GM21447 (cell line): ENCODE measurements around the gene ZFP91.
A peak's percentile ranks its signal among the peaks of the same experiment; 100 is the strongest.

Experiments
- ATAC-seq: cut with Tn5 transposase; IDR thresholded peaks from one replicate; pipeline ENCODE4 v1.9.1; 2021; ENCODE audit not compliant: unreplicated experiment

The ZFP91 gene

GRCh38 chr11:58628446-58628845, 49.6 kb downstream of the ZFP91 start:
- no peak for ATAC-seq

GRCh38 chr11:58629857-58630256, 51.0 kb downstream of the ZFP91 start:
- no peak for ATAC-seq

DNA sequence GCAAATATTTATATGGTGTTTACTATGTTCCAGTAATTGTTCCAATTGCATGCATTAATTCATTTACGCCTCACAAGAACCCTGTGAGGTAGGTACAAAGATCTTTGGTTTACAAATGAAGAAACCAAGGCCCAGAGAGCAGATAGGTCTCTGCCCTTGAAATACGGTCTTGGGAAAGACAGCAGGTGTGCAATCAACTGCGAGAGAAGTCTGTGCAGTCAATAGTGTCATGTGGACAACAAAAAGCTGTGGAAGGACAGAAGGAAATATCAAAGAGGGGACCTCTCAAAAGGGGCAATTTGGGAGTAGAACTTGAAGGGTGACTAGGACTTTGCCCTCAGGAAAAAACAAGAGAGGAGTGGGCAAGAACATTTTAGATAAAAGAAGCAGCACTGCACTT, 52.5 kb downstream of the ZFP91 start:
- no peak for ATAC-seq

- no peak for ATAC-seq
Observed at GRCh38 chr11:58632510-58632909, 53.6 kb downstream of the ZFP91 start.

DNA sequence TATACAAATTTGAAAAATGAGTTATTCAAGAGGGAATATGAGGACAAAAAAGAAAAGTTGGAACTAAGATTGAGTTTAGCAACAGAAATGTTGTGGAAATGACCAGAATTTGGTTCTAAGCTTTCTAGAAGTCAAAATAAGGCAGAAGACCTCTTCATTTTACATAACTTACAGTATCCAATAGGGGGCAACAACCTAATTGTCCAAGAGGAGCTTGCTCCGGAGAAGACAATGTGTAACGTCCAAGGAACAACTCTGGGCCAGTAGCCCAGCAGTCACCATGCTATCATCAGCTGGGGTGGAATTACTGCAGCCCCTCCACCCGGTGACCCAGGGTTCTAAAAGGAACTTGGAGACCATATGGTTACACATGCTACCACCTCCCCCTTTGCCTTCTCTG, 57.7 kb downstream of the ZFP91 start:
- no peak for ATAC-seq

- ATAC-seq: no peak
Observed at GRCh38 chr11:58637371-58637770, 58.5 kb downstream of the ZFP91 start.

- no peak for ATAC-seq
Observed at GRCh38 chr11:58639103-58639502, 60.2 kb downstream of the ZFP91 start.

DNA sequence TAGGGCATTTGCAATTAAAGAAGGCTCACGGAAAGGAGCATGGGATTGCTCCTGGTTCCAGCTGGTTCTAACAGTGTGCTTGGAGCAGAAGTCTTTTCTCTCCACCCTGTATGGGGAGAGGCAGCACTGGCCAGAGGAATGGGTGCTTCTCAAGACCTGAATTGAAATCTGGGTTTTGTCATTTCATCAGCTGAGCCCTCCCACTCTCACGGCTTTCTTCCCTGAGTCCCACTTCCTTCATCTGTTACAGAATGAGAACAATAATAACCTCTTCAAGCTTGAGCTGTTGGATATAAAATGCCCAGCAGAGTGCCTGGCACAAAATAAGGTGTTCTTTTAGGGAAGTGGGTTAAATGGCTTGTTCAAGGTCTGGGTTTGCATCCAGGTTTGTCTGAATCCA, 60.8 kb downstream of the ZFP91 start:
- no peak for ATAC-seq

- no peak for ATAC-seq
Observed at GRCh38 chr11:58640386-58641023, 61.6 kb downstream of the ZFP91 start.

GRCh38 chr11:58641341-58641740, 62.5 kb downstream of the ZFP91 start:
- no peak for ATAC-seq

DNA sequence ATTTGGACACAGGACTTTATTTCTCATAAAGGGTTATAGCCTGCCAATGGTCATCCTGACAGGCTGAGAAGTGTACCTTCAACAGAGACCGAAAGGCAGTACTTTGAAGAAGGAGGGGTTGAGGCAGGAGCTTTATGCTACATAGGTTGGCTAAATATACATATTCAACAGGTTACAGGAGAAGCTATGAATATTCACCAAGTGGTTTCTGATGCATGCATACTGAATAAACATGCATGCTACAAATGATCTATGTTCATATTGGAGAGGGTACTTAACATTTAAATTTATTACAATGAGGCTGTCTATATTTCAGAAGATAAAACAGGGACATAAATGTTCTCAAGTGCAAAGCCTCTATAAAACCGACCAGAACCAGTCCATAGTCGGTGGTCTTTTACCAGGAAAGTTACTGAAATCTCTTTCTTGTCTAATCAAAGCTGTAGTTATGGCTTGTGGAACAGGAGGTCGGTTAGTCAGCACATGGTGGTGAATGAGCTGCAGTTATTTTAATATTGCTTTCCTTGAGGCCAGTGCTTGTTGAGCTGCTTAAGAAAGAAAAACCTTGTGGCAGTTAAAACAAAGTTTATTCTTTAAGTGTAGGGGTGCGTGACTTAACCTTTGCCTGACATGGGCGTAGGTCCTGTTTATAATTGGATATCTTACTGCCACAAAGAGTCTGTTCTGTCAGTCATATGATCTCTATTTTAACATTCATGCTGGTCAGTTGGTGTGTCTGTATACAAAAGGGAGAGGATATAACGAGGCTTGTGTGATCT, 63.1 kb downstream of the ZFP91 start:
- ATAC-seq: no peak

- ATAC-seq: no peak
Observed at GRCh38 chr11:58645854-58646253, 67.0 kb downstream of the ZFP91 start.

GRCh38 chr11:58647141-58647699, 68.4 kb downstream of the ZFP91 start:
- peak; percentile 90 for ATAC-seq

DNA sequence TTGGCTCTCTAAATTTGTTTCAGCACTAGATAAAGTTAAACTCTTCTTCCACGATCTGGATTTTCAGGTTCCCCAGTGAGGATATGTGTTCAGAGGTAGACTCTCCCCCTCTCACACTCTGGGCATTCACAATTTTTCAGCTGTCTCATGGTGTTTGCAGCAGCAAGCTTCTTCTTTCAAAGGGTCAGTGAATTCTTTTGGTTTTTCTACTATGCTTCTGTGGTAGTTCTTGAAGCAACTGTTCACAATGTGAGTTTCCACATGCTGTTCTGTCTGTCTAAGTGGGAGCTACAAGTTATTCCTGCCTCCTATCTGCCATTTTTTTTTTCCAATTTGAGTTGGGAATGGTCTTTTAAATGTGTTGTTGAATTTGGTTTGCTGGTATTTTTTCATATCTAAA, 69.0 kb downstream of the ZFP91 start:
- no peak for ATAC-seq

GRCh38 chr11:58649623-58650022, 70.8 kb downstream of the ZFP91 start:
- no peak for ATAC-seq

DNA sequence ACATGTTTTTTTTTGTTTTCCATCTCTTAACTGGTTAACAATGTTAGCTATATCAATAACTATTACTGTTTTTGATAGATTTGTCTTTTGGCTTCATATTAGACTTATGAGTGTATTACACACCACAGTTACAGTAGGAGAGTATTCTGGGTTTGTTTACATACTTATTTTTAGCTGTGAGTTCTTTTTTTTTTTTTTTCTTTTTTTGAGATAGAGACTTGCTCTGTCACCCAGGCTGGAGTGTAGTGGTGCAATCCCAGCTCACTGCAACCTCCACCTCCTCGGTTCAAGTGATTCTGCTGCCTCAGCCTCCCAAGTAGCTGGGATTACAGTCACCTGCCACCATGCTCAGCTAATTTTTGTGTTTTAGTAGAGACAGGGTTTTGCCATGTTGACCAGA, 71.6 kb downstream of the ZFP91 start:
- ATAC-seq: no peak

DNA sequence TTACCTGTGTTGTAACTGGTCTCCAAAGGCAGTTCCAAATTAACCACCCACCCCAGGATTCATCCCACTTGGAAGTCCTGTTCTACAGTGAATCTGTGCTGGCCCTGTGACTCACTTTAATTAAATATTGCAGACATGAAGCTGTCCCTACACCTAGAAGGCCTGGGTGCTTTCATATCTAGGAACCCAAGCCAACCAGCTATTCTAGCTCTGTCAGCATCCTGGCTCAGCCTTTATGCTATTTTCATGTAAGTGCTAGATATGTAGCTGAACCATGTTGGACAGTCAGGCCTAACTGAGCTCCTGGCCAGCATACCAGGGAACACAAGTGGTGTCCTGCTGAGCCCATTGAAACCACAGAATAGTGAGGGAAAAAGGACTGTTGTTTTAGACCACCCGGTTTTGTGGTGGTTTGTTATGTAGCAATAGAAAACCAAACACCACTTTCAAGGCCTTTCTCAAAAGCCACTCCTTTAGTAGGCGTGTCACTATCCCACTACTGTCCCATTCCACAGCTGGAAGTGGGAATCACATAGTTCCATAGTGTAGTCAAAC, 73.9 kb downstream of the ZFP91 start:
- no peak for ATAC-seq

- ATAC-seq: peak; percentile 94
Observed at GRCh38 chr11:58654079-58654907, 75.4 kb downstream of the ZFP91 start.

- no peak for ATAC-seq
Observed at GRCh38 chr11:58654908-58655296, 76.0 kb downstream of the ZFP91 start.

- ATAC-seq: no peak
Observed at GRCh38 chr11:58656348-58656747, 77.5 kb downstream of the ZFP91 start.

DNA sequence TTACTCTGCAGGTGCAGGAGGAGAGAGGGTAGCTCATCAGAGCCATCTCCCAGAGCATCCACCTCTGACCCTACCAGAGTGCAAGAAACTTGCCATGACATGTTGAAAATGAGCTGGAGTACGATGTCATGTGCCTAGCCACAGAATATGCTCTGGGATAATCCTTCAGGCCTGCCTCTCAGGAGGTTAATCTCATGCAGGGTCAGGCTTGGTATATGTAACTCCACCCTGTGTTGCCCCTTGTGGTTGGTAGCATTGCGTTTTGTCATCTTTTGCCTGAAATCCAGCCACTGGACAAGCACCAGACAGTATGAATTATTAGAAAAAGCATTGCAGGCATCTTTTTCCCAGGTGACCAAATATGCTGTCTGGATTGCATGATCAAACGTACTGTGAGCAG, 79.8 kb downstream of the ZFP91 start:
- no peak for ATAC-seq
